GM18858 (cell line): ENCODE measurements around the gene ACTN4.

ENCODE experiments used
- ATAC-seq: cut with Tn5 transposase; IDR thresholded peaks from one replicate; pipeline ENCODE4 v1.9.1; 2021; ENCODE audit not compliant: unreplicated experiment

ACTN4 gene

GRCh38 chr19:38660724-38661123 is 13.3 kb downstream of the ACTN4 start:
- ATAC-seq: no peak

DNA sequence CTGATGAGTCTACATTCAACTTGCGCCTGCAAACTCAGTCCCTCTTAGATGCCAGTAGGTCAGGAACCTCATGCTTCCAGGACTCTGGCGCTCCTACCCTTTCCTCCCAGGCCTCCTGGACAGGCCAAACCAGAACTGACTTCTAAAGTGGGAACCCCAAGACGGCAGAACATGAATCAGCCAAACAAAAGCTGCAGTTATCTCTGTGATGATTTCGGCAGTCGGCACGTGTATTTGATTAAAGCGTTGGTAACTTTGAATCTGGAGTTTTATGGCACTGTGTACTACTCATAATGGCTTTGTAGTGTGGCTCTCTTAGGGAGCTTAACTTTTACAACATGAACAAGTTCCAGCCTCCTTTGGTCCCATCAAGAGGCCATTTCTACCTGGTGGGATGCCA is 13.7 kb downstream of the ACTN4 start:
- ATAC-seq: no peak

DNA sequence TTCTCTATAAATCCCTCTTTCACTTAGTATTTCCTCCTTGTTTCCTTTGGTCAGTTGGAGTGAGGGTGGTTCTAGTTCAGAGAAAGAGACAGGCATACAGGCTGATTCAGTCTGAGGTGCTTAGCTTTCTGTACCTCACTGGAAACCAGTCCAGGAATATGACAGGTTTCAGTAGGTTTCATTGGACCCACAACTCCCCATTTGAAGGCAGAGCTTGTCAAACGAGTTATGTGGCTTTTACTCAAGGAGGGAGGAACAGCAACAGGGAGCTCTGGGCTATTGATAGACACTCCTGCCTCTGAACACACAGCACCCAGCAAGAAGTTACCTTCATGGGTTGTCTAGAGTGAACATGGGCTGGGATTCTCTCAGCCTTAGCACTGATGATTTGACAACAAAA is 14.5 kb downstream of the ACTN4 start:
- no peak for ATAC-seq

DNA sequence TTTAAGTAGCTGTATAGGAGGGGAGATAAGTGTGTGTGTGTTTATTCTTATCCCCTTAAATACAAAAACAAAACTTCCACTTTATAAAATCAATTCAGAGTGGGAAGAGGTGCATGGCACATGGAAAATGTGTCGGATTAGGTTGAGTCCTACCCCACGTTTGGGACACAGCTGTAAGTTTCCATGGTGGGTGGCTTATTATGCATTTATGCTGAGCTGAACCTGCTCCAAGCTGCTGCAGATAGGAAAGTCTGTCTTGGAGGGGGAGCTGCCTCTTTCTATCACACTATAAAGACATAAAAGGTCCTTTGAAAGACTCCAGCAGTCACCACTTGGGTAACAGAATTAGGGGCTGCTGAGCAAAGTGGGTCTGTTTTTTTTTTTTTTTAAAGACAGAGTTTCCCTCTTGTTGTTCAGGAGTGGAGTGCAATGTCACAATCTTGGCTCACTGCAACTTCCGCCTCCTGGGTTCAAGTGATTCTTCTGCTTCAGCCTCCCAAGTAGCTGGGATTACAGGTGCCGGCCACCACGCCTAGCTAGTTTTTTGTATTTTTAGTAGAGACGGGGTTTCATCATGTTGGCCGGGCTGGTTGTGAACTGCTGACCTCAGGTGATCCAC is 15.2 kb downstream of the ACTN4 start:
- no peak for ATAC-seq

GRCh38 chr19:38663156-38663651 is 15.8 kb downstream of the ACTN4 start:
- no peak for ATAC-seq

GRCh38 chr19:38663957-38664502 is 16.6 kb downstream of the ACTN4 start:
- no peak for ATAC-seq

DNA sequence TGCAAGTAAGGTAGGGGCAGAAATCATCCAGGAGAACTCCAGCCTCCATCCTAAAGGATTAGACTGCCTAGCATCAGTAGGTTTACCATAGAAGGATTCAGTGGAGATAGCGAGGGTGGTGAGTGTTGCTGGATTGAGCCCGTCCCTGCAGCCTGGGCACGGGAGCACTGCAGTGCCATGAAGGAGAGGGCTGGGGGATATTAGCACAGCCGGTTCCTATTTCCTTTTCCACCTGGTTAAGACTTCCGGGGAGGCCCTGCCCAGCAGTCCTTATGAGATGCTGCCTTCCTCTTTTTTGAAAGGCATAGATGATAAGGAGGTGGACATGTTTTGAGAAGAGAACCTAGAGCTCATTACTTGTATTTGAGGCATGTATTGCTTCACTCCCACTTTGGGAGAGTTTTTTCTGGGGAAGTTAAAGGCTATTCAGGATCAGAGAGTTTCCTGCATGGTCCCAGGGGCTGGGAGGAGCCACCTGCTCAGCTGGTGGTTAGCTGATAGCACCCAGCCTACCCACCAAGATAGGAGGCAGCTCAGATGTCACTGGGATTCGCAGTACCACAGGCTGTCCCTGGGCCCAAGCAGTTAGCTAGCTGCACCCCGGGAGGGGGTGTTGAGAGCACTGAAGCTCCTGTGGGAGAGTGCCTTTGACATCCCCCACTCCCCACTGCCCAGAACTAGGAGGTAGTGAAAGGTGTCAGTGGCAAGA is 17.2 kb downstream of the ACTN4 start:
- ATAC-seq: no peak

DNA sequence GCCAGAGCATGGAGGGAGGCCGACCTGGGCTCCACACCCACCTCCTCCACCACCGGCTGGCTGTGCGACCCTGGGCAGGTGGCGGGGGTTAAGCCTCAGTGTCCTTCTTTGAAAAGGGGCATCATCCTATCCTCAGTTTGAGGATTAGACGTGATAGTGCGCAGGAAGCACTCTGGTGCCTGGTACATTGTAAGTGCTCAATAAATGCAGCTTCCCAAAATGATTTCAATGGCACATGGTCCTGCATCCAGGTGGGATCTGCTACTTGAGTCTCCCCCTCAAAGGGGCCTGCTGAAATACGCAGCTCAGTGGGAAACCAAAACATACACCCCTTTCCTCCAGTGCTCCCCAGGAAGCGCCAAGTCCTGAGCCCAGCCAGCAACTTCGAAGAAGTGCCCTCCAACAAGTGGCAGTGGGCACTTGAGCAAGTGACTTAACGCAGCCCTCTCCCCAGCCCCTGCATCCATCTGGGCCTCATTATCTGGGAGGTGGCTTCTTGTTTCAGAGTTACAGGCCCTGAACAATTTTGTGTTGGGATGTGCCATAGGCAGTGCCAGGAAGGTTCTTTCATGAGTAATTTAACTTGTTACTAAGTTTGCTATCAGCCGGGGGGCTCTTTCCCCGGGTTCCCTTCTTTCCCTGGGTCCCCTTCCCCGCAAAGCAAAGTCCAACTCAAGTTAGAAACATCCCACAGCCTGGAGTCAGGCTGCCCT is 17.9 kb downstream of the ACTN4 start:
- ATAC-seq: no peak

DNA sequence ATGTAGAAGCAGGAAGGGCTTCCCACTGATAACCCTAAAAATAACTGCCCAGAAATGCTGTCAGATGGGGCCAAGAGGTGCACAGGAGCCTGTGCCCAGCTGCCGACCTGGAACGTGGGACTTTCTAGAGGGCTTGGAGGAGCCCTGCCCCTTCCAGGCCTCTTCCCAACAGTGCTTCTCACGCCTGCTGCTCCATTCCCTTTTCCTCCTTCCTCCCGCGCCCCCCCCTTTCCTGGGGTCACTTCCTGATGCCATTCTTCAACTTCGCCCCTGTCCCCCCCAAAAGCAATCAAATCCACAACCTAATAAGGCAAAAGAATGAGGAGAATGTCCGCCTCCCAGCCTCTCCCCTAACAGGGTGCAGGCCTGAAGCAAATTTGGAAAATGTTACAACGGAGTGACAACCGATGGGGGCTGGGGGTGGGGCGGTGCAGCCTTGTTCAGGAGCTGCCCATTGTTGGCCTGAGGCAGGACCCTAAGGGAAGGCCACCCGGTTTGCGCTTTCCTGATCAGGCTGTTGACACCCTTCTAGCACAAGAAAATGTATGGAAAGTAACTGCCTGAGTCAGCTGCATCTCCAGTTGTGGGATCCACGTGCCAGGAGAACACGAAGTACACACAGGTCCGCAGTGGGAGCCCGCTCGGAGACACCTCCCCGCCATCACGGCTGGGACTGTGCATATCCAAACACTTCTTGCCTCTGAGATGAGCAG is 18.7 kb downstream of the ACTN4 start:
- no peak for ATAC-seq

DNA sequence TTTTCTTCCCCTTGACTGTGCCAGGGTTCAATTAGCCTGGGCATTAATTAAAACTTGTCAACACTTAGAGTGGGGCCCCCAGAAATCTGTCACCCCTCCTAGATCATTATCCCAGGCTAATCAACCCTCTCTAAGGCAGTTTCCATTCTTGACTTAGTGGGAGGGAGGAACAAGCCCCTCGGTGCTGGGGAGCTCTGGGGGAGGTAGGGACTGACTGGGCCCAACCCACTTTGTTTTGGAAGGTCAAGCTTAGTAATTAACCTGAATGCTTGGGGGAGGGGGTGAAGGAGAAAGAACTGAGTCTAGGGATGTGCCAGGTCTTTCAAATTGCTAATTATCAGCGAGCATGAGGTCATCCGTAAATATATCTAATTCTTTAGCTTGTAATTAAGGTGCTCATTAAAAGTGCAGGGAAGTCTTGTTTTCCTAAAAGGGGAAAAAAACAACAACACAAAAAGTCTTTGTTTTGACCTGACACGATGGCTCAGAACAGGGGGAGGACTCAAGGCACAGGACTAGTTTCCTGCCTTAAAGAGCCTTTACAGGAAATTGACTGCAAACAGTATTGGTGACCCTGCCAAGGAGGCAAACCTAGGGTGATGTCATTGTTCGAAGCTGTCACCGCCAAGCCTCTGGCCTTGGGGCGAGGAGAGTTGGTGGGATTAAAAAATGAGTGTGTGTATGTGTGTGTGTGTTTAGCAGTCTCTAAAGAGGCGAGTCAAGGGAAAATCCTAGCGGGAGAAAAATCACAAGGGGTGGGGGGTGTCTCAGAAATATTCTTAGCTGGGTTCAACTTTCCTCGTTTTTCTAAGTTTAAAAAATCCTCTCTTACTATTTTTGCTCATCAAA is 19.4 kb downstream of the ACTN4 start:
- ATAC-seq: no peak

- no peak for ATAC-seq
These were observed 20.3 kb downstream of the ACTN4 start for GRCh38 chr19:38667661-38668171.

DNA sequence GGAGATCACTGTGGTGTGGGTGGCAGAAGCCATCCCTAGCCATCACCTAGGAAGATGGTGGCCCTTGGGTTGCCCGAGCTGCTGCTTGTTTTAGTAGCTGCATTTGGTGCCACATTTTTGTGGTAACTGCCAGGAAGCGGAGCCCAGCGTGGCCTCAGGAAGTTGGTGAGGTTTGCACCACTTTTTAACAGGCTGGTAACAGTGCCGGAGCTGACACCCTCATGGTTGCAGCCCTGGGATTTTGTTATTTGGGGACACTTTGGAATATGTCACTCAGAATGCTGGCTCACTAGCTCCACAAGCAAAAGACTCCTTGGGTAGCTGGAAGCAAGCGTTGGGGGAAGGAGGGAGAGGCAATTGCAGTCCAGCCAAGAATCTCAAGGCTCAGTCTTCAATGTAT is 22.1 kb downstream of the ACTN4 start:
- no peak for ATAC-seq

- no peak for ATAC-seq
These were observed 23.5 kb downstream of the ACTN4 start for GRCh38 chr19:38670921-38671398.

DNA sequence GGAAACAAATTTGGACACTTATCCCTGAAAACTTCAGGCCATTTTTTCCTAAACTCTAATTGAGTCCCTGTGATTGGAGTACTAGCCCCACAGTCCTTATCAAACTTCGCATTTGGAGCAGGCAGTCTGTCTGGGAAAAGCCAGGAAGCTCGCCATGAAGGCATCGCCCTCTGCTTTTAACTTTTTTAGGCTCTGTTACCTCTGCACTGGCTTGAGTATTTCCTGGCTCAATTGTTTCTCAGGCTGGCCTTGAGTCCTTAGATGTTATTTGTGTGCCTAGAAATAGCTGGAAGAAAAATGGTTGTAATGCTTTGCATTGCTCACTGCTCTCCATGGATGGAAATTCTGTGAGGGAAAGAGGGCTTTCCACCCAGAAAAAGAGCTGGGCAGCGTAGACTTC is 24.2 kb downstream of the ACTN4 start:
- ATAC-seq: no peak

DNA sequence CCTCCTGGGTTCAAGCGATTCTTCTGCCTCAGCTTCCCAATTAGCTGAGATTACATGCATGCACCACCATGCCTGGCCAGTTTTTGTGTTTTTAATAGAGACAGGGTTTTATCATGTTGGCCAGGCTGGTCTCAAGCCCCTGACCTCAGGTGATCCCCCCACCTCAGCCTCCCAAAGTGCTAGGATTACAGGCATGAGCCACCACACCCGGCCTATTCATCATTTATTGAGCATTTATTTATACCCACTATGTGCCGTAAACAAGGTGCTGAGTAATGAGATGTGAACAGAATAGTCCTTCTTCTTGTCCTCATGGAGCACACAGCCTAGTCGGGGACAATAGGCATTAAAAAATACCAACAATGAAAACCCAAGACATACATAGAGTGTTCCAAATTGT is 25.6 kb downstream of the ACTN4 start:
- ATAC-seq: no peak

DNA sequence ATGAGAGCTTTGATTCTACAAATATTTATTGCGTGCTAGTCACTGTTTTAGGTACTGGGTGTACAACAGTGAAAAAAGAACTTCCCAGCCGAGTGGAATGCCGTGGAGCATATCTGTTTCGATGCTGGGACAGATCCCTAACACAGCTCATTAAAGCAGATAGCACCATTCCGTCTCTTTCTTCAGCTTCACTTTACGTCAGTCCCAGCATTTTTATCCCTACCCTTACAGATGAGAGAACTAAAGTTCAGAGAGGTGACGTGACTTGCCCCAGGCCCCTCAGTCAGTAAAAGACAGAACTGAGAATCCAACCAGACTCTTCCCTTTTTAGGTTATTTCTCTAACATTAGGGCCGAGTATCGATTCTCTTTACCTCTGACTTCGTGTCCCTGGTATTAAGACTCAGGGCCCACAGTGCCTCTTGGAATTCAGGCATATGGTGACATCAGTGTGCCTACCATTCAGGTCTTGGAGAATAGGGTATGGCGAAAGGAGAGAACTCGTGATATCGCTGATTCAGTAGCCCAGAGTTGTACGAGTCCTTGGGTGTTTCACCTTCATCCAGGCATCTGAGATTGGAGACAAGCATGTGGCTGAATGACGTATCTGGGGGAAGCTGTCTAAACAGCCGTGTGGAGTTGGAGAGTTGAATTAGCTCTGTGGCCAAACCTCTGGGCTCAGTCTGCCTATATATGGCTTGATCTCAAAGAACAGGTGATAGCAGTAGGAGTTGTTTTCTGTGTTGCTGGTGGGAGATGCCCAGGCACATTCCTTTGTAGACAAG is 27.1 kb downstream of the ACTN4 start:
- ATAC-seq: no peak

DNA sequence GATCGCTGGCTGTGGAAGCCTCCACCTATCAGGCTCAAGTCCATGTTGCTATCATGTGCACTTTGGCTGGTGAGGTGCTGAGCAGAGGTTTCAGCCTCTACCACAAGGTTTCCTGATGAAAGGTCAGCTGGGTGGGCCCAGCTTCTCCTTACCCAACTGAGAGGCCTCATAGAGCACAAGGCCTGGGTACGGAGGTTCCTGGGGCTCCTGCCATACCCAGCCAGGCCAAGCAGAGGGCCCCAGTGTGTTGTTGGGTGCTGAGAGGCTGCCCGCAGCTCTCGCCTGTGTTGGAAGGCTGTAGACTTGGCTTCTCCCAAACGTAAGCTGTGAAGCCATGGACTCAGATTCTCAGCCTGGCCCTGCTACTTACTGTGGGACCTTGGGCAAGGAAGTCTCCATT is 28.2 kb downstream of the ACTN4 start:
- ATAC-seq: no peak

- no peak for ATAC-seq
These were observed 28.8 kb downstream of the ACTN4 start for GRCh38 chr19:38676023-38676877.
